ENCODE data around the gene CD247. TPM values are rescaled to one million over a fixed set of nuclear protein-coding genes. Genes with fewer than 3 reads are reported as not detected.
A peak's percentile ranks its signal among the peaks of the same experiment; 100 is the strongest.

Gene CD247
- total RNA-seq, 3 donors from 2014 or later (not counting 1 experiment from before 2014, with no cell fraction given): 1,027 to 1,374 (median 1,309) TPM

GRCh38 chr1:167477986-167478385 is 40.3 kb downstream of the CD247 start:
- 72% methylated on average over 5 of the region's 5 CpGs for WGBS (ENCODE audit: insufficient coverage)
- Mint-ChIP-seq H3K4me1 (peaks cover 99 to 100% of the 10 kb centered on the region in 2 donors), H3K4me3 (peak overlapping the region; percentile 82), H3K27me3 (ENCODE audit: low read depth in 2 of 2) (no peaks in the 10 kb centered on the region), H3K36me3 (peaks cover 24% of the 10 kb centered on the region), H3K9me3 (no peaks in the 10 kb centered on the region), H3K27ac (peak overlapping the region; percentile 91 to 100)
- no peak for DNase-seq
- H3K4me3 ChIP-seq (ENCODE audit: low read length): no peak overlapping the region
- H3K27ac ChIP-seq (ENCODE audit: low read length): peak overlapping the region; percentile 97
- TF ChIP-seq, protein P1, sequence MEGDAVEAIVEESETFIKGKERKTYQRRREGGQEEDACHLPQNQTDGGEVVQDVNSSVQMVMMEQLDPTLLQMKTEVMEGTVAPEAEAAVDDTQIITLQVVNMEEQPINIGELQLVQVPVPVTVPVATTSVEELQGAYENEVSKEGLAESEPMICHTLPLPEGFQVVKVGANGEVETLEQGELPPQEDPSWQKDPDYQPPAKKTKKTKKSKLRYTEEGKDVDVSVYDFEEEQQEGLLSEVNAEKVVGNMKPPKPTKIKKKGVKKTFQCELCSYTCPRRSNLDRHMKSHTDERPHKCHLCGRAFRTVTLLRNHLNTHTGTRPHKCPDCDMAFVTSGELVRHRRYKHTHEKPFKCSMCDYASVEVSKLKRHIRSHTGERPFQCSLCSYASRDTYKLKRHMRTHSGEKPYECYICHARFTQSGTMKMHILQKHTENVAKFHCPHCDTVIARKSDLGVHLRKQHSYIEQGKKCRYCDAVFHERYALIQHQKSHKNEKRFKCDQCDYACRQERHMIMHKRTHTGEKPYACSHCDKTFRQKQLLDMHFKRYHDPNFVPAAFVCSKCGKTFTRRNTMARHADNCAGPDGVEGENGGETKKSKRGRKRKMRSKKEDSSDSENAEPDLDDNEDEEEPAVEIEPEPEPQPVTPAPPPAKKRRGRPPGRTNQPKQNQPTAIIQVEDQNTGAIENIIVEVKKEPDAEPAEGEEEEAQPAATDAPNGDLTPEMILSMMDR (IDR thresholded peaks at IDR 0.05): no peak
- H3K9me3 ChIP-seq (ENCODE audit: control insufficient read depth, insufficient read depth, low read length): no peaks in the 10 kb centered on the region
- peaks cover 85% of the 10 kb centered on the region for H3K4me1 ChIP-seq (ENCODE audit: control insufficient read depth, insufficient read depth, low read length)
- peaks cover 49% of the 10 kb centered on the region for H3K36me3 ChIP-seq (ENCODE audit: control insufficient read depth, insufficient read depth, low read length)
- ATAC-seq: no peak
- intact Hi-C loops (cut with micrococcal nuclease): loop anchor here (2.0 kb wide), 1 partner anchor 15 kb away; no protein-coding TSS in a partner anchor
- no peaks in the 10 kb centered on the region for H3K27me3 ChIP-seq (ENCODE audit: control insufficient read depth, insufficient read depth, low read length)

- Mint-ChIP-seq H3K4me3 (peak overlapping the region; percentile 57), H3K9me3 (no peaks in the 10 kb centered on the region), H3K27ac (peak overlapping the region; percentile 91 to 100), H3K27me3 (ENCODE audit: low read depth in 2 of 2) (no peaks in the 10 kb centered on the region), H3K4me1 (peaks cover 98% of the 10 kb centered on the region in 2 donors), H3K36me3 (peaks cover 20% of the 10 kb centered on the region)
- H3K27me3 ChIP-seq (ENCODE audit: control insufficient read depth, insufficient read depth, low read length): no peaks in the 10 kb centered on the region
- H3K27ac ChIP-seq (ENCODE audit: low read length): peak overlapping the region; percentile 97
- intact Hi-C loops (cut with micrococcal nuclease): loop anchor here (1.0 kb wide), 1 partner anchor 41 kb away; no protein-coding TSS in a partner anchor
- H3K36me3 ChIP-seq (ENCODE audit: control insufficient read depth, insufficient read depth, low read length): peaks cover 42% of the 10 kb centered on the region
- WGBS (ENCODE audit: insufficient coverage): 65% methylated on average over 2 of the region's 2 CpGs
- no peaks in the 10 kb centered on the region for H3K9me3 ChIP-seq (ENCODE audit: control insufficient read depth, insufficient read depth, low read length)
- TF ChIP-seq, protein P1 (IDR thresholded peaks at IDR 0.05): no peak
- no peak overlapping the region for H3K4me3 ChIP-seq (ENCODE audit: low read length)
- peak; percentile 10 to 31 (median 10) for ATAC-seq
- DNase-seq: no peak
- H3K4me1 ChIP-seq (ENCODE audit: control insufficient read depth, insufficient read depth, low read length): peaks cover 81% of the 10 kb centered on the region
Measured at GRCh38 chr1:167476061-167476460, 42.3 kb downstream of the CD247 start.

GRCh38 chr1:167474191-167474641 is 44.1 kb downstream of the CD247 start:
- peak overlapping the region; percentile 6 for H3K4me3 ChIP-seq (ENCODE audit: low read length)
- Mint-ChIP-seq H3K27ac (peak overlapping the region; percentile 91 to 100), H3K27me3 (ENCODE audit: low read depth in 2 of 2) (no peaks in the 10 kb centered on the region), H3K36me3 (peaks cover 16% of the 10 kb centered on the region), H3K9me3 (no peaks in the 10 kb centered on the region), H3K4me3 (peak overlapping the region; percentile 86), H3K4me1 (peaks cover 91% of the 10 kb centered on the region in 2 donors)
- WGBS (ENCODE audit: insufficient coverage): 28% methylated on average over 4 of the region's 5 CpGs
- TF ChIP-seq, protein P1 (IDR thresholded peaks at IDR 0.05): no peak
- H3K27ac ChIP-seq (ENCODE audit: low read length): peak overlapping the region; percentile 87
- ATAC-seq: peak; percentile 38 to 52 (median 40)
- peak in 1 of 2 donors; percentile 74 for DNase-seq
- H3K4me1 ChIP-seq (ENCODE audit: control insufficient read depth, insufficient read depth, low read length): peaks cover 70% of the 10 kb centered on the region
- no peaks in the 10 kb centered on the region for H3K9me3 ChIP-seq (ENCODE audit: control insufficient read depth, insufficient read depth, low read length)
- H3K36me3 ChIP-seq (ENCODE audit: control insufficient read depth, insufficient read depth, low read length): peaks cover 31% of the 10 kb centered on the region
- intact Hi-C loops (cut with micrococcal nuclease): loop anchor here (1.0 to 2.0 kb wide), 2 partner anchors 8 to 17 kb away; no protein-coding TSS in a partner anchor
- no peaks in the 10 kb centered on the region for H3K27me3 ChIP-seq (ENCODE audit: control insufficient read depth, insufficient read depth, low read length)
